Mesodermal cell (in vitro differentiated cells): ENCODE data around the gene TEAD4. TPM values are rescaled to one million over a fixed set of nuclear protein-coding genes. Genes with fewer than 3 reads are reported as not detected.
A peak's percentile ranks its signal among the peaks of the same experiment; 100 is the strongest.

Experiments
- H3K27ac ChIP-seq: 2 replicates; pipeline ENCODE4 v1.7.0; 2013; ENCODE audit warnings: mild to moderate bottlenecking, low read depth, low read length, moderate library complexity; ENCODE audit not compliant: severe bottlenecking
- H3K36me3 ChIP-seq: 2 replicates; pipeline ENCODE4 v1.7.1; 2013; ENCODE audit warnings: mild to moderate bottlenecking, low read length, moderate library complexity; ENCODE audit not compliant: control insufficient read depth, insufficient read depth
- H3K4me1 ChIP-seq: one replicate; pipeline ENCODE4 v1.7.1; 2013; ENCODE audit warnings: mild to moderate bottlenecking, low read length; ENCODE audit not compliant: insufficient read depth, control insufficient read depth, poor library complexity, severe bottlenecking
- H3K4me3 ChIP-seq: 2 replicates; pipeline ENCODE4 v1.7.0; 2013; ENCODE audit warnings: low read length, control low read depth, mild to moderate bottlenecking; ENCODE audit not compliant: insufficient read depth, poor library complexity, severe bottlenecking; ENCODE audit errors: extremely low read depth
- H3K9me3 ChIP-seq: 2 replicates; pipeline ENCODE4 v1.7.1; 2013; ENCODE audit warnings: mild to moderate bottlenecking, low read length, moderate library complexity; ENCODE audit not compliant: control insufficient read depth
- WGBS, 2 experiments: methylation state at CpG; one replicate each; pipeline ENCODE4 v1.1.5; 2013; ENCODE audit warnings: missing lambda C conversion rate in 2 of 2; ENCODE audit not compliant: insufficient coverage in 2 of 2; 5-methylcytosine and 5-hydroxymethylcytosine counted together
- polyA plus RNA-seq, 2 experiments: library from polyadenylated mRNA; stranded (reverse); fragments of 50-300 nt; gene quantifications; one replicate each; pipeline ENCODE4 v1.2.3, GENCODE V29; 2013

TEAD4 gene
- 31.4 TPM for polyA plus RNA-seq (2013, experiment 1 of 2)
- polyA plus RNA-seq (2013, experiment 2 of 2), result 26.6 TPM

GRCh38 chr12:2959192-2959504, at the start of gene TEAD4:
TEAD4 (plus strand) TSS chr12:2959397.
- WGBS, 2 experiments, result 0 to 1% methylated on average over 24 to 27 of the region's 50 CpGs
- H3K36me3 ChIP-seq, result no peaks in the 10 kb centered on the region

DNA sequence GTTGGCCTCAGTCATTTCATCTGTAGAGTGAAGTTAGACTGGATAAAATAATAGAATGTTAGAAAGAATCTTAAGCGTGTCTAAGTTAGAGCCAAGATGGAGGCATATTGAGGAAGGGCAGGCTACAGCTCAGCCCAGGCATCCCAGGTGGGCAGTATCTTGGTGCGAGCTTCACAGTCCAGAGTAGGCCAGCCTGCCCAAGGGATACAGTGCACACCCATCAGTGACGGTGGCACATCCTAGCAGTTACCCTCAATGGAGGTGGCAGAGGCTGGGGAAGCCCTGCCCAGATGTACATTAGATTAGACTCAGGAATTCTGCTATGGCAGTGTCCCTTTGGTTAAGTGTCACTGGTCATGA, 47.0 kb upstream of the TEAD4 start:
- Histone ChIP-seq H3K4me3 (no peak overlapping the region), H3K36me3 (peaks cover 70% of the 10 kb centered on the region), H3K27ac (no peak overlapping the region), H3K4me1 (no peaks in the 10 kb centered on the region), H3K9me3 (no peaks in the 10 kb centered on the region)
- 85 to 93% methylated on average over 3 of the region's 3 CpGs for WGBS, 2 experiments

More at GRCh38 chr12:2959192-2959504, at the start of gene TEAD4:
- Histone ChIP-seq H3K4me1 (peaks cover 28% of the 10 kb centered on the region), H3K9me3 (no peaks in the 10 kb centered on the region), H3K4me3 (peak within 1 kb of the TSS; percentile 60), H3K27ac (peak within 1 kb of the TSS; percentile 89)

GRCh38 chr12:2919249-2919648, 39.9 kb upstream of the TEAD4 start:
- Histone ChIP-seq H3K9me3 (no peaks in the 10 kb centered on the region), H3K36me3 (peaks cover 78% of the 10 kb centered on the region), H3K27ac (no peak overlapping the region), H3K4me1 (no peaks in the 10 kb centered on the region), H3K4me3 (no peak overlapping the region)
- 100% methylated on average over 1 of the region's 2 CpGs for WGBS, 2 experiments

DNA sequence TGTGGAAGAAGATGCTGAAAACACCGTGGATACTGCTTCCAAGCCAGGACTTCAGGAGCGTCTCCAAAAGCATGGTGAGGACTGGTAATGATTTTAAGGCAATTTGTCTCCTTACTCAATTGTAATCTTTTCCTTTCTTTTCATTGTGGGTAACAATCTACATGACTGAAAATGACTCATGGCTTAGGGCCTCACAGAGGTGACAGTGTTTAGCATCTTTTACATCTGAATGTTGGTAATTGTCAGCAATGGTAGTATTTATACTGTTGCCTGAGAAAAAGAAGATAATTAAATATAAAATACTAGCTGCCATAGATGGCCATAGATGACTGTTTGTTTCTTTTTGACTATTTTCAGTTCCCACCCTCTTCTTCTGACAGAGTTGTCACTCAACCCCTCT, 36.9 kb upstream of the TEAD4 start:
- no peak overlapping the region for H3K4me3 ChIP-seq
- H3K36me3 ChIP-seq, result peaks cover 80% of the 10 kb centered on the region
- 69 to 75% methylated on average over 2 of the region's 2 CpGs for WGBS, 2 experiments
- no peaks in the 10 kb centered on the region for H3K9me3 ChIP-seq
- no peak overlapping the region for H3K27ac ChIP-seq
- H3K4me1 ChIP-seq, result no peaks in the 10 kb centered on the region

DNA sequence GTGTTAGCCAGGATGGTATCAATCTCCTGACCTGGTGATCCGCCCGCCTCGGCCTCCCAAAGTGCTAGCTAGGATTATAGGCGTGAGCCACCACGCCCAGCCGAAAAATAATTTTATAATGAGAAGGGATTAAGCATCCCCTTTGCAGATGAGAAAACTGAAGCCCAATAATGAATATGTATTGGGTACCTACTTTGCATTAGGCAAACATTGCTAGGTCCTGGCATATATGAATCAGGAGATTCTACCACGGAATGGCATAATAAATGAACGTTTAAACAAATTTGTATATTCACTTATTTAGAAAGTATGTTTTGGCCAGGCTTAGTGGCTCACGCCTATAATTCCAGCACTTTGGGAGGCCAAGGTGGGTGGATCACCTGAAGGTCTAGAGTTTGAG, 36.1 kb upstream of the TEAD4 start:
- H3K27ac ChIP-seq, result no peak overlapping the region
- whole genome bisulfite sequencing, 2 experiments, result 96 to 97% methylated on average over 3 to 7 of the region's 9 CpGs
- H3K36me3 ChIP-seq, result peaks cover 80% of the 10 kb centered on the region
- H3K4me3 ChIP-seq, result no peak overlapping the region
- no peaks in the 10 kb centered on the region for H3K9me3 ChIP-seq
- H3K4me1 ChIP-seq, result no peaks in the 10 kb centered on the region

DNA sequence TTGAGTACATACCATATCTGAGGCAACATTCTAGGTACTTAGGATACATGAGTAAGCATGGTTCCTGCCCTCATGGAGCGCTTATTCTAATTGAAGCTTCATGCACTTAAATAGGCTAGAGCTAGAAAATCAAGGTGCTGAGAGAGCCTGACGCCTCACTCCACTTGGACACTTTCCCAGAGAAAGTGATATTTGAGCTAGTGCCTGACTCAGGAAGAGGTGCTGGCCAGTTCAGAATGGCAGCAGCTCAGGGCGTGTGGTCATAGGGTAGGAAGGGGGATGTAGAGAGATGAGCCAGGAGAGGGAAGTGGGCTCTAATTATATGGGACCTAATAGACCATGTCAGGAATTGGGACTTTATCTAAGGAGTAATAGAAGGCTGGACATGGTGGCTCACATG, 35.2 kb upstream of the TEAD4 start:
- H3K36me3 ChIP-seq, result peaks cover 86% of the 10 kb centered on the region
- no peaks in the 10 kb centered on the region for H3K9me3 ChIP-seq
- no peak overlapping the region for H3K4me3 ChIP-seq
- no peaks in the 10 kb centered on the region for H3K4me1 ChIP-seq
- no peak overlapping the region for H3K27ac ChIP-seq
- WGBS, 2 experiments, result 95 to 97% methylated on average over 3 of the region's 3 CpGs

GRCh38 chr12:2925322-2925995, 33.7 kb upstream of the TEAD4 start:
- no peaks in the 10 kb centered on the region for H3K9me3 ChIP-seq
- no peaks in the 10 kb centered on the region for H3K4me1 ChIP-seq
- no peak overlapping the region for H3K27ac ChIP-seq
- peaks cover 93% of the 10 kb centered on the region for H3K36me3 ChIP-seq
- no peak overlapping the region for H3K4me3 ChIP-seq
- WGBS, 2 experiments, result 91 to 94% methylated on average over 3 to 4 of the region's 6 CpGs

- 89 to 98% methylated on average over 4 to 5 of the region's 8 CpGs for WGBS, 2 experiments
- H3K9me3 ChIP-seq, result no peaks in the 10 kb centered on the region
- H3K27ac ChIP-seq, result no peak overlapping the region
- no peaks in the 10 kb centered on the region for H3K4me1 ChIP-seq
- H3K36me3 ChIP-seq, result peaks cover 87% of the 10 kb centered on the region
- no peak overlapping the region for H3K4me3 ChIP-seq
These were observed 28.3 kb upstream of the TEAD4 start for GRCh38 chr12:2930865-2931264.

DNA sequence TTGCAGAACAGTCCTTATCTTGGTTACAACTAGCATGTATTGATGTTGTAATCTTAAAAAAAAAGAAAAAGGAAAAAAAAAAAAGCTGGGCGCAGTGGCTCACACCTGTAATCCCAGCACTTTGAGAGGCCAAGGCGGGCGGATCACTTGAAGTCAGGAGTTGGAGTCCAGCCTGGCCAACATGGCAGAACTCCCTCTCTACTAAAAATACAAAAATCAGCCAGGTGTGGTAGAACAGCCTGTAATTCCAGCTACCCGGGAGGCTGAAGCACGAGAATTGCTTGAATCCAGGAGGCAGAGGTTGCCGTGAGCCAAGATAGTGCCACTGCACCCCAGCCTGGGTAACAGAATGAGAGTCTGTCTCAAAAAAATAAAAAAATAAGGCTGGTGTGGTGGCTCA, 25.6 kb upstream of the TEAD4 start:
- Histone ChIP-seq H3K9me3 (no peaks in the 10 kb centered on the region), H3K27ac (no peak overlapping the region), H3K36me3 (peaks cover 80% of the 10 kb centered on the region), H3K4me3 (no peak overlapping the region), H3K4me1 (no peaks in the 10 kb centered on the region)
- WGBS, 2 experiments, result 85 to 89% methylated on average over 5 to 6 of the region's 6 CpGs

DNA sequence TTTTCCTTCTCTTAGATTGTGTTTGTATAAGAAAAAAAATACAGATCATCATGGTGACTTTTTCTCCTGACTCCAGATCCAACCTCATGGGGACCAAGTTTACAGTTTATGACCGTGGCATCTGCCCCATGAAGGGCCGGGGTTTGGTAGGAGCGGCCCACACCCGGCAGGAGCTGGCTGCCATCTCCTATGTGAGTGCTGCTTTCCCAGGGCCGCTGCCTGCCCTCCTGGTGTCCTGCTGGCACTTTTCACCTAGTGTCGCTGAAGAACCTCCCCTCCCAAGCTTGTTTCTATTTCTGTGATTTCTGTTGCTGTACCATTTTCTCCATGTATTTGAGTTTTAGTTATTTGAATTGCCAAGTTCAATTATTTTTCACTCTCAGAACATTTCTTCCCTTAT, 24.8 kb upstream of the TEAD4 start:
- 88 to 90% methylated on average over 4 to 5 of the region's 6 CpGs for WGBS, 2 experiments
- no peak overlapping the region for H3K4me3 ChIP-seq
- no peaks in the 10 kb centered on the region for H3K4me1 ChIP-seq
- no peaks in the 10 kb centered on the region for H3K9me3 ChIP-seq
- peaks cover 82% of the 10 kb centered on the region for H3K36me3 ChIP-seq
- H3K27ac ChIP-seq, result no peak overlapping the region

GRCh38 chr12:2936301-2936700, 22.9 kb upstream of the TEAD4 start:
- H3K9me3 ChIP-seq, result no peaks in the 10 kb centered on the region
- 88 to 95% methylated on average over 9 of the region's 11 CpGs for WGBS, 2 experiments
- no peak overlapping the region for H3K27ac ChIP-seq
- no peak overlapping the region for H3K4me3 ChIP-seq
- H3K4me1 ChIP-seq, result no peaks in the 10 kb centered on the region
- H3K36me3 ChIP-seq, result peaks cover 77% of the 10 kb centered on the region
